ENCODE data around the gene PROX1.

DNA sequence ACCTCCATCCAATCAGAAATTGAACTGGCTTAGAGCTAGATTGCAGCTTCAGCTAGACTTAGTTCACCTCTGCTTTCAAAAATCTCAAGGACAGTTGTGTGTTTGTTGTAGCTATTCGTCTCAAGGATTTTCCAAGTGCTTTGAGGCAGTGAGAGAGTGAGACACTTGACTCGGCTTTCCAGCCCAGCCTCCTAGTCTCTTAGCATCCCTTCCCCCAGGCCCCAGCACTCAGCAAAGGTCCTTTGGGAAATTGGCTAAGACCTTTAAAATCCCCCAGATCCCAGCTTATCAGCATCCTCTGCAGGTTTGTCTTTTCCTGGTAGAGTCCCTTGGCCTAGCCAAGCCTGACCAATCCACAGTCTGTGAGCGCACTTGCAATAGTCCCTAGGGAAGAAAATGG, 47.9 kb upstream of the PROX1 start:
- TF ChIP-seq, protein P1, sequence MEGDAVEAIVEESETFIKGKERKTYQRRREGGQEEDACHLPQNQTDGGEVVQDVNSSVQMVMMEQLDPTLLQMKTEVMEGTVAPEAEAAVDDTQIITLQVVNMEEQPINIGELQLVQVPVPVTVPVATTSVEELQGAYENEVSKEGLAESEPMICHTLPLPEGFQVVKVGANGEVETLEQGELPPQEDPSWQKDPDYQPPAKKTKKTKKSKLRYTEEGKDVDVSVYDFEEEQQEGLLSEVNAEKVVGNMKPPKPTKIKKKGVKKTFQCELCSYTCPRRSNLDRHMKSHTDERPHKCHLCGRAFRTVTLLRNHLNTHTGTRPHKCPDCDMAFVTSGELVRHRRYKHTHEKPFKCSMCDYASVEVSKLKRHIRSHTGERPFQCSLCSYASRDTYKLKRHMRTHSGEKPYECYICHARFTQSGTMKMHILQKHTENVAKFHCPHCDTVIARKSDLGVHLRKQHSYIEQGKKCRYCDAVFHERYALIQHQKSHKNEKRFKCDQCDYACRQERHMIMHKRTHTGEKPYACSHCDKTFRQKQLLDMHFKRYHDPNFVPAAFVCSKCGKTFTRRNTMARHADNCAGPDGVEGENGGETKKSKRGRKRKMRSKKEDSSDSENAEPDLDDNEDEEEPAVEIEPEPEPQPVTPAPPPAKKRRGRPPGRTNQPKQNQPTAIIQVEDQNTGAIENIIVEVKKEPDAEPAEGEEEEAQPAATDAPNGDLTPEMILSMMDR (IDR thresholded peaks at IDR 0.05; ENCODE audit: borderline replicate concordance, extremely low read depth, low read length, poor library complexity, severe bottlenecking), result no peak
- TF ChIP-seq EZH2 (IDR thresholded peaks at IDR 0.05; ENCODE audit: borderline replicate concordance, low read depth, low read length, severe bottlenecking), result no peak

All from DND-41 (cell line).